ENCODE data around the gene CELF4. TPM values are rescaled to one million over a fixed set of nuclear protein-coding genes. Genes with fewer than 3 reads are reported as not detected.

CELF4 gene
- total and polyA plus RNA-seq, 2 donors (not counting 3 experiments of a cell fraction or from before 2014, with no cell fraction given) = not detected

DNA sequence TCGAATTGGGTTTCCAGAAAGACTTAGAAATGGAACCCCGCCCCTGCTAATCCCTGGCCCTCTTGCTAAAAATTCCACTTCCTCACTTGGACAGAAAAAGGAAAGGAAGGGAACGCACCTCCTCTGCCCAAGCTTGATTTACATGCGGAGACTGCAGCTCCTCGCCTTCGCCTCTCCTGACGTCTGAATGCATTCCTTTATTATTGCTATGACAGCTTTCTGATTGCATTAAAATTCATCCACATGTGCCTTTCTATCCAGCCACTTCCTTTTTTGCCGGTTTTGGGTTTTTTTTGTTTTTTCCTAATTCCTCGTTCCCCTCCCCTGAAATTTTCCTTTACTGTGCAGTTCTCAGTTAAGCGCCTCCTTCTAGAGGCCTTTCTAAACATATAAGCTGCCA is 287.8 kb downstream of the CELF4 start:
- H3K9ac ChIP-seq (replicated peaks; ENCODE audit: extremely low read depth, insufficient read depth, low read length) = no peak overlapping the region
- no peak overlapping the region for H3K4me2 ChIP-seq (ENCODE audit: insufficient read depth, low read length)
- ChIA-PET CTCF (interaction anchor here (1.0 to 1.6 kb wide), 2 partner anchors 15 to 21 kb away, joined by 3 read pairs; no protein-coding TSS in a partner anchor), POLR2A (no interaction called here)
- H3K27me3 ChIP-seq (ENCODE audit: control insufficient read depth in 2 of 2, insufficient read depth in 2 of 2, low read length in 2 of 2) = peaks cover 7 to 9% of the 10 kb centered on the region in 2 experiments
- H3K36me3 ChIP-seq (ENCODE audit: control insufficient read depth in 2 of 2, extremely low read depth in 1 of 2, insufficient read depth in 2 of 2, low read length in 2 of 2) = no peaks in the 10 kb centered on the region
- FAIRE-seq = no peak
- BruUV-seq (replicated peaks) = no TSS peak
- H3K9me3 ChIP-seq (replicated peaks; ENCODE audit: control insufficient read depth, insufficient read depth, low read length) = no peaks in the 10 kb centered on the region
- no peak overlapping the region for H3K27ac ChIP-seq (ENCODE audit: insufficient read depth, low read depth, low read length)
- H3K79me2 ChIP-seq (ENCODE audit: control insufficient read depth, insufficient read depth, low read length) = no peaks in the 10 kb centered on the region
- no peak overlapping the region for H3K4me3 ChIP-seq (replicated peaks in 1 of 3; ENCODE audit: insufficient read depth in 1 of 3, low read depth in 1 of 3, low read length in 3 of 3)
- no peaks in the 10 kb centered on the region for H3K4me1 ChIP-seq (ENCODE audit: control insufficient read depth, extremely low read depth, insufficient read depth, low read length)
- H2AFZ ChIP-seq (ENCODE audit: low read depth, low read length) = no peak overlapping the region
- TF ChIP-seq EZH2 (IDR thresholded peaks at IDR 0.05; ENCODE audit: borderline replicate concordance, low read depth, low read length, severe bottlenecking) = no peak
- no peak for TF ChIP-seq POLR2A (IDR thresholded peaks at IDR 0.05; ENCODE audit: low read depth, low read length)
- no peak for TF ChIP-seq JUN (IDR thresholded peaks at IDR 0.05; ENCODE audit: borderline replicate concordance, insufficient read depth, insufficient read length, low read depth)
- no peak for TF ChIP-seq FOS (IDR thresholded peaks at IDR 0.05; ENCODE audit: borderline replicate concordance, insufficient read depth, low read length)
- no peak for TF ChIP-seq CTCF (IDR thresholded peaks at IDR 0.05; ENCODE audit: extremely low read depth in 1 of 2, insufficient read depth in 1 of 2, low read depth in 1 of 2, low read length in 2 of 2)
- TF ChIP-seq MYC (IDR thresholded peaks at IDR 0.05; ENCODE audit: low read depth, low read length) = no peak
- TF ChIP-seq GATA2 (IDR thresholded peaks at IDR 0.05; ENCODE audit: insufficient read depth, insufficient read length, low read depth, low read length) = no peak
- TF ChIP-seq, protein P1, sequence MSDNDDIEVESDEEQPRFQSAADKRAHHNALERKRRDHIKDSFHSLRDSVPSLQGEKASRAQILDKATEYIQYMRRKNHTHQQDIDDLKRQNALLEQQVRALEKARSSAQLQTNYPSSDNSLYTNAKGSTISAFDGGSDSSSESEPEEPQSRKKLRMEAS (IDR thresholded peaks at IDR 0.05; ENCODE audit: insufficient read depth, insufficient read length) = no peak
- TF ChIP-seq POLR2AphosphoS5 (IDR thresholded peaks at IDR 0.05; ENCODE audit: insufficient read depth, low read depth, low read length) = no peak
- H4K20me1 ChIP-seq (replicated peaks; ENCODE audit: control insufficient read depth, extremely low read depth, insufficient read depth, low read length) = no peaks in the 10 kb centered on the region
- no peak for DNase-seq (ENCODE audit: low read depth, low spot score)
- intact Hi-C loops (cut with micrococcal nuclease) = no loop called here
- no peaks in the 10 kb centered on the region for H3K9me1 ChIP-seq (replicated peaks; ENCODE audit: control insufficient read depth, extremely low read depth, insufficient read depth, low read length)
- dilution Hi-C loops (cut with MboI; ENCODE audit: extremely low pct_ligation_motif_present, low sequenced_read_pairs) = no loop called here
